HG03139 (cell line): Measurements from ENCODE around the gene ALDH5A1.

Experiments used
- ATAC-seq: cut with Tn5 transposase; IDR thresholded peaks from one replicate; pipeline ENCODE4 v1.9.1; 2021; ENCODE audit not compliant: unreplicated experiment

The ALDH5A1 gene

DNA sequence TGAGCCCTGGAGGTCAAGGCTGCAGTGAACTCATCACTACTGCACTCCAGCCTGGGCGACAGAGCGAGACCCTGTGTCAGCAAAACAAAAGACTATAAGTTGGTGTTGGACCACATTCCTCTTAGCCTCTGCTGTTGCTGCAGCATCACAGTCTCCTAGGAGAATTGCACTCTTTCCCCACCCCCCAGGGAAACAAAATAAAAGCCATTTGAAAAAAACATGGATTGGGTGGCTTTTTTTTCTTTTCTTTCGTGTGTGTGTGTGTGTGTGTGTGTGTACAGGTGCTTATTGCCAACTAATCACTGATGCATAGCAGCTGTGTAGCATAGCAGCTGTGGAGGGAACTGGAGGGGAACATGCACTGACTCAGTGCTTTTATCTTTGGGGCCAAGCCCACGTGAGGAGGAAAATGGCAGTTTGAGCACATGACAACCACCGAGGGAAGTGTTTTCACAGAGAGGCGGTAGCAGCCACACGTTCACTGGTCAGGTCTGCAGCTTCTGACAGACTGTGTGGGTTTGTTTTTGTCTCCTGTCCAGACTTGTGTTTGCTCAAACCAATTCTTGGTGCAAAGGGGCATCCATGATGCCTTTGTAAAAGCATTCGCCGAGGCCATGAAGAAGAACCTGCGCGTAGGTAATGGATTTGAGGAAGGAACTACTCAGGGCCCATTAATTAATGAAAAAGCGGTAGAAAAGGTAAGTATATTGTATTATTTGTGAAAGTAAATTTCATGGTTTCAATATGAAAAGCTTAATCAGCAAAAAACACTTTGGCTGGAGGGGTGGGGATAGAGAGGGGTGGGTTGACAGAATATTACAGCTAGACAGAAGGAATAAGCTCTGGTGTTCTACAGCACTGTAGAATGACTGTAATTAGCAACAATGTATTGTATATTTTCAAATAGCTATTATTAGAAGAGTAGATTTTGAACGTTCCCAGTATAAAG, 27.7 kb downstream of the ALDH5A1 start:
- peak; percentile 47 for ATAC-seq

DNA sequence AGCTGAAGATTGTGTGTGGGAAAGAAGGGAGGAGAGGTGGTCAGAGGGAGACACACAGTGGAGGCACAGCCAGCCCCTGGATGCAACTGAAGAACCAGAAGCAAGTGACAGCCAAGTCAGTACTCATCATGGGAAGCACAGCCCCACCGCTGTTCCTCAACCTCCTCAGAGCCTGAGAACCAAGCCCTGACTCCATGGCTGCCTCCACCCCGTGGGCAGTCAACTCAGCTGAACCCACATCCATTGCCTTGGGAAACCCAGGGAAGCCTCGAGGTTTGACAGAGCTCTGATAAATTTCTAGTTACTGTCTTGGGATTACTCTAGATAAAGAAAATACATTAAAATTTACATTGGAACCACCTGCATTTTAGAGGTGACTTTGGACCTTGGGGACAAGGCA, 29.6 kb downstream of the ALDH5A1 start:
- no peak for ATAC-seq

DNA sequence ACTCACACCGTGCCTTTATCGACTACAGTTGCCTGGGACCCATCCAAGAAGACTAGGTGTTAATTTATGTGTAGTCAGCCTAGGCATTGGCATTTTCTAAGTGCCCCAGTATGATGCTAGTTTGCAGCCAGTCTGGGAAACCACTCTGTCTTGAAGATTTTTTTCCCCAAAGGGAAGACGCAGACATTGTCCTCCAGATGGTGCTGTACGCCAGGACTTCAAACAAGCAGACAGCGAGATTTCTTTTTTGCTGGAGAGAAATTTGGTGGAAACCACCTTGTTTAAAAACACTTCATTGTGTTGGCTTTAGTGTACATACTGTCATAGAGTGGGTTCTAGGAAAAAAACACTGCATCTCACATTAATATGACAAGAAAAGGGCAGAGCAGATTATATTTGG, 30.0 kb downstream of the ALDH5A1 start:
- no peak for ATAC-seq

DNA sequence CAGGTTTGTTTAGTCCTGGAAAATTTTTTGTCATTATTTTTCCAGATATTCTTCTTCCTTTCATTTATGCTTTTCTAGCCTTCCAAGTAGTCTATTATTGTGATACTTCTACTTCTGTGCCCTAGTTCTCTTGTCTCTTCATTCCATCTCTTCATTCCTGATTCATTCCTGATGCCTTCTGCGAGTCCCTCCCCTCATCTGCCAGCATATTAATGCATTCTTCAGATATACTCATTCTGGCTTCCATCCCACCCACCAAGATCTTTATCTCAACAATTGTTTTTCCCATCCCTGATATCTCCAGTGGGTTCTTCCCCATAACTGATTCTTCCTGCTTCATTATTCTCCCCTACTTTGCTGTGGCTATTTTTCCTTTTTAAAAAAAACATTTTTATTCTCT, 35.2 kb downstream of the ALDH5A1 start:
- no peak for ATAC-seq

DNA sequence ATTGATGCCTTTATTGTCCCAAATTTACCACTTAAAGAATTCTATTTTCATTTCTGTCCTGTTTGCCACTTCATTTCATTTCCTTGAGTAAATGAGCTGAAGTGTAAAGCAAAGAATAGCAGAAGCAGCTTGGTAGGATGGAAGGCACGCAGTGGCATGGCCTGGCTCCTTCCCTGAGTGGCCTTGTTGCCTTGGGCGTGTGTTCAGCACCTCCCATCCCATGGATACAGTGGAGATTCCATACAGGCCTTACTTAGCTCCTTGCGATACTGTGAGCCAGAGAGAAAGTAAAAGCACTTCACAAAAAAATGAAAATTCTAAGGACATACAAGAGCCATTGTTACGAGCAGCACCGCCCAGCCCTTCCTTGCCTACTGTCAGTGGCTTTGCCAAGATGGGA, 39.6 kb downstream of the ALDH5A1 start:
- no peak for ATAC-seq

DNA sequence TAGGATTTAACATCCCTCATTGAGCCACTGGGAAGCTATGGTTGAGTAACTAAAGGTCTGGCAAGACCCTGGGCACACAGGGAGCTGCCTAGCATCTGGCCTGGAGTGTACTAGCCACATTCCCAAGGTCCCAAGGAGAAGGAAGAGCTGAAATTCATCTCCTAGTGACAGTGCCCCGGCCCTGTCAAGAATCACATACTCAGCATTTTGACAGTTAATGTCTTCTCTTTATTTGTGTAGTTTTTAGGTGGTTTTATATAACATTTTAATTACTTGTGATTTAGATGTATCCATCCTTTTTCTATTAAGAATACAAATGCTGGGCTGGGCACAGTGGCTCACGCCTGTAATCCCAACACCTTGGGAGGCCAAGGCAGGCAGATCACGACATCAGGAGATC, 40.4 kb downstream of the ALDH5A1 start:
- no peak for ATAC-seq

DNA sequence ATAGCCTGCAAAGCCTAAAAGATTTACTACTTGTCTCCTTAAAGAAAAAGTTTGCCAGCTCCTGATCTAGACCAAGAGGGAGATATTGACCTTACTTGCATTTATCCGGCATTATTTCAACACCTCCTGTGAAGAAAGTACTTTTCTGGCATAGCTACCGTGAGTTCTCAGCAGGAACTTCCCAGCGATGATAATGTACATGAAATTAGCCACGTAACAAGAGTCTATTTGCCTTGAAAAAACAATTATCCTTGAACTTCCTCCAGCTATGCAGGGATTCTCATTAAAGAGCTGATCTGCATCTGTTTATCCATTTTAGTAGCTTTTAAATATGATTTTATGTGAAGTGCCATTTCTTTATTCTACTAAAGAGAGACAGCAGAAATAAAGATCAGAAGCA, 41.7 kb downstream of the ALDH5A1 start:
- no peak for ATAC-seq

DNA sequence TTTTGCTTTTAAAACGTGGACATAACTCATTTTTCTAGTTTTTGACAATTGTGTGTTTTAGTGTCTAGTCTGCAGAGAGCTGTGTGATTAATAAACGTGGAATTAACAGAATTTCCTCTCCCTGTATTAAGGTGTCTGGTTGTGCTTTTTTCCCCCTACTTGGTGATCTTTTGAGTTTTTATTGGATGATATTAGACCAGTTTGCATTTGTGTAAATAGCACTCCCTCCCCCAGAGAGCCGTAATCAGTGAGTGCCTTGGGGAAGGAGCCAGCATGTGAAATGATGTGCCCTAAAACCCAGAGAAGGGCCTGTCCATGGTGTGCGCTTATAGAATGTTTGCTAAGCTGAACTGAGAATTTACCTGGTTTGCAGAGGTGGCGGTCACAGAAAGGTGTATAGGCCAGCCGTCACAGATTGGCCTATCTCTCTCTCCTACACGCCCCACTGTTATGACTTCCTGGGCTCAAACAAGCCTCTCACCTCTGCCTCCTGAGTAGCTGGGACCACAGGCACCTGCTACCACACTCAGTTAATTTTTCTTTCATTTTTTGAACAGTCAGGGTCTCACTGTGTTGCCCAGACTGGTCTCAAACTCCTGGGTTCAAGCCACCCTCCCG, 42.4 kb downstream of the ALDH5A1 start:
- no peak for ATAC-seq

DNA sequence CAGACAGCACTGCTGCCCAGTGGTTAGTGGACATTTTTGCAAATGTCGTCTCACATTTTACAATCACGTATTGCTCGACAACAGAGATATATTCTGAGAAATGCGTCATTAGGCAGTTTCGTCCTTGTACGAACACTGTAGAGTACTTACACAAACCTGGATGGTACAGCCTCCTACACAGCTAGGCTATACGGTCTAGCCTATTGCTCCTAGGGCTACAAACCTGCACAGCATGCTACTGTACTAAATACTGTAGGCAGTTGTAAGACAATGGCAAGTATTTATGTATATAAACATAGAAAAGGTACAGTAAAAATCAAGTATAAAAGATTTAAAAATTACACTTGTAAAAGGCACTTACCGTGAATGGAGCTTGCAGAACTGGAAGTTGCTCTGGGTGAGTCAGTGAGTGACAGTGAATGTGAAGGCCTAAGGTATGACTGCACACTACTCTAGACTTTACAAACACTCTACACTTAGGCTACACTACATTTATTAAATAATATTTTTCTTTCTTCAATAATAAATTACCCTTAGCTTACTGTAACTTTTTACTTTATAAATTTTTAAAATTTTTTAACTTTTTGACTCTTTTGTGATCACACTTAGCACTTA, 43.1 kb downstream of the ALDH5A1 start:
- no peak for ATAC-seq

DNA sequence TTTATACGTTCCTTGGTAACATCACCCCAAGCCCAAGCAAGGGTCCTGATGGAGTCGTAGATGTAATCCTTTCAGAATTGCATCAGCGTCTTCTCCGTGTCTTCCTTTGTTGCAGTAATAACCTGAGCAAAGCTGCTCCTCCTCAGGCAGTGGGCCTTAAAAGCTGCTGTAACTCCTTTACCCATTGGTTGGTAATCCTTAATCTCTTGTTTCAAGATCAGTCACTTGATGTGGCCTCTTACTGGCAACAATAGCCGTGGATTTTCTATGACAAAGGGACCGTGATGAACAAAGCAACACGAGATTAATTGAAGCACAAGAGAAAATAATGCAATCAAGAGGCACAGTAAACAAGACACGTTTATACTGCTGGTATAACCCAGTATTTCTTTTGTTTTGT, 44.6 kb downstream of the ALDH5A1 start:
- ATAC-seq, result no peak

DNA sequence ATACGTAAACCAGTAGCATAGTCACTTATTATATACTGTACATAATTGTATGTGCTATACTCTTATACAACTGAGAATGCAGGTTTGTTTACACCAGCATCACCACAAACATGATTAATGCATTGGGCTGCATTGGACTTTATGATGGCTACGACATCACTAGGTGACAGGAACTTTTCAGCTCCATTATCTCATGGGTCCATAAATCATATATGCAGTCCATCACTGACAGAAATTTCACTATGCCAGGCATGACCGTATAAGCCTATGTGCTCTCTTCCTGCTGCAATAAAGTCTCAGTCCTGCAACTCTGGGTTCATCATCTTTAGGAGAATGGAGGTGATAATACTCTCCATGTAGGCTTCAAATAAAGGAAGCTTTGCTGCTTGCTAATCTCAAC, 45.4 kb downstream of the ALDH5A1 start:
- no peak for ATAC-seq

DNA sequence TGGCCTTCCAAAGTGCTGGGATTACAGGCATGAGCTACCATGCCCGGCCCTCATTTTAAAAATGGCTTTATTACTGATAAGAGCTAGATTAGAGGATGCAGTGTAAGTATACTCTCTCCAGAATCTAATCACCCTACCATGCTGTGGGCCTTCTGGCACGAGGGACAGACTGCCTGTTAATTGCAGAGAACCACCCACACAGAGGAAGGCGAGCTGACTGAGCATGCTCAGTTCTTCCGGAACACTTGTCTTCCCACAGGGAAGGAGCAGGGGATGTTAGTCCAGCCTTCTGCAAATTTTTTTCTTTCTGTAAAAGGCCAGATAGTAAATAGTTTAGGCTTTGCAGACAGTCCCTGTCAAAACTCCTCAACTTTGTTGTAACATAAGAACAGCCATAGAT, 48.9 kb downstream of the ALDH5A1 start:
- ATAC-seq, result no peak

DNA sequence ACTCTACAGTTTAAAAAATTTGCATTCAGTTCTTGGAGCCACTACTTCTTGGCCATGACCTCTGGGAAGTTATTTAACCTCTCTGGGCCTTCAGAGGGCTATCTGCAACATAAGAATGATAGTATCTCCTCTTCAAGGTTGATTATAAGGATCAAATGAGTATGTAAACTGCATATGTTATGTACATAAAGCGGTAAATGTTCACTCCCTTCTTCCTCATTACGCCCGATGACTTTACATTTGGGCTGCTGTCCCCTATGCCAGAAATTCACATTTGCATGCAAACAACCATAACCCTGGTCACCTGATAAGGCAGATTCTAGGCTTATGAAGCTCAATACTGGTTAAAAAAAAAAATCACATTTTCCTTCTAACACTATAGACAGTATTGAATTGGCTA, 50.4 kb downstream of the ALDH5A1 start:
- no peak for ATAC-seq

DNA sequence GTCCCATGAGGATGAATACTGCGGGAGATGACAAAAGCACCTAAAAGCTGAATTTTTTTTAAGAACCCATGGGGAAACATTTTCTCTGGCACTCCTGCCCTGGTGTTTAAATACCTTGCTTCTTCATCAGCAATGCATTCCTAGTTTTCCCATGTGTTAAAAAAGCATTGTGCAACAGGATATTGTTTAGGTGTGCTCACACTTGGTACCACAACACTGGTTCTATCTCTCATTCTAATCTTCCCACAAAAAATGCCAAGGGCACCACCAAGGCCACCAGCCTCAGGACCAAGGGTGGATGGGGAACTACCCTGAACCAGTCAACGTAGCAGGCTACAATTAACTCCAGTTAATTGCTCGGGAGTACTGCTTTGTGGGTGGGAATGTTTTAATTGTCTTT, 50.9 kb downstream of the ALDH5A1 start:
- no peak for ATAC-seq

DNA sequence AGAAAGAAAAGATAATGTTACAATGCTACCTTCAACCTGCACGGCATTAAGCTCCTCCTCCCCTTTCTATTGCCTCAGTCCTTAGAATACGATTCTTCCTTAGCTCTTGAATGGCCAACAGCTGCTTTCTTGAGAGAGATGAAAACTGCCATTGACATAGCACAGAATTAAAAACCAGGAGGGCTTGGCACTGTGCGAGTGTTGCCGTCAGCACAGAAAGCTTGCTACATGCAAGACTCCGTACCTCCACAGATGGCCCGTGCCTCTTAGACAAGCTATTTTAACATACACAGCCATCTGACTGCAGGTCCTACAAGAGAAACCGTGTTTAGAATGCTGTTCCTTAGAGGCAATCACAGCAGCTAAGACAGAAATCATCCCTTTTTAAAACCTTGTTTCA, 51.7 kb downstream of the ALDH5A1 start:
- no peak for ATAC-seq

DNA sequence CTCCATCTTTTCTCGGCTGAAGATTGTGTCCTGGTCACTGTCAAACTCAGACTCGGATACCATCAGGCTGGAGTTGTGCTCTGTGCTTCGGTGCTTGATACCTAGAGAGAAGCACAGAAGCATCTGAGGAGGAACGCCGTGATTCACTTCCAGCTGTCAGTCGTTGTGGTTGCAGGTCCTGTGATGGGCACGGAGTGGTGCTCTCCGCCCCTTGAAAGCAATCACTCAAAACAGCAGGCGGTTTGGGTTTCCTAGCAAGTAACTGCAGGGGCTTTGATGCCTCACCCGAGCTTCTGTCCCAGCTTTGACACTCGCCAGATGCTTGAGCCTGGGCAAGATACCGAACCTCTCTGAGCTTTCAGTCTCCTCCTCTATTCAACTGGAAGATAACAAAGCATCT, 52.5 kb downstream of the ALDH5A1 start:
- no peak for ATAC-seq

DNA sequence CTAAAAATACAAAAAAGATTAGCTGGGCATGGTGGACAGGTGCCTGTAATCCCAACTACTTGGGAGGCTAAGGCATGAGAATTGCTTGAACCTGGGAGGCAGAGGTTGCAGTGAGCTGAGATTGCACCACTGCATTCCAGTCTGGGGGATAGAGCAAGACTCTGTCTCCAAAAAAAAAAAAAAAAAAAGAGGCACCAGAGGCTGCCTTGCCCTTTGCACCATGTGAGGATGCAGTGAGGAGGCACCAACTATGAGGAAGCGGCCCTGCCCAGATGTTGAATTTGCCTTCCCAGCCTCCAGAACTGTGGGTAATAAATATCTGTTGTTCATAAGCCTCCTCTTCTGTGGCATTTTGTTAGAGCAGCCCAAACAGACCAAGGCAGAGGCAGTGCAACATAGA, 54.4 kb downstream of the ALDH5A1 start:
- no peak for ATAC-seq

DNA sequence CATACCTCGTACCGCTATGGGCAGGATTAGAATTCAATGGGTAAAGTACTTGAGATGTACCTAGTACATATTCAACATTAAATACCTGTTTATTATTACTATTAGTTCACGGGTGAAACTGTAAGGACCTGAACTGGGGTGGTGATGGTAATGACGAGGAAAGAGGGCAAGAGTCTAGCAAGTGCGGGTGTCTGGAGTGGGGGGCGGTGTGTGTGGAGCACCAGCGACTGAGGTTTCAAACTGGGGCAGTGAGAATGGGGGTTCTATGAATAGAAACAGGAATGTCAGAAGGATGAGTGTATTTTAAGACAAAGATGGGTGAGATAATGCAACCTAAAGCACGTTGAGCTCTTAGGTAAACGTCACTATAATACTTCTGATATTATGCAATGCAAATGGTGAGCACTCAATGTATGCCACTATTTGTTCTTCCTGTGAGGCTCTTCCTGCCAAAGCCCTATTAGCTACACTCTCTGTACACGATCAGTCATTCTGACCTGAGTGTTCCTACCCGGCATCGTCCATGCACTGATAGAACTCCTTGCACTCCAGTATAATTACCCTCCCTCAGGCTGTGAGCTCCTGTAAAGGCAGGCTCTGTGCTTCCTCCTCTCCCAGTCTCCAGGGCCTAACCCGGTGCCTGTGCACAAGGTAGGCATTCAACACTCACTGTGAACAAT, 55.0 kb downstream of the ALDH5A1 start:
- ATAC-seq, result no peak

DNA sequence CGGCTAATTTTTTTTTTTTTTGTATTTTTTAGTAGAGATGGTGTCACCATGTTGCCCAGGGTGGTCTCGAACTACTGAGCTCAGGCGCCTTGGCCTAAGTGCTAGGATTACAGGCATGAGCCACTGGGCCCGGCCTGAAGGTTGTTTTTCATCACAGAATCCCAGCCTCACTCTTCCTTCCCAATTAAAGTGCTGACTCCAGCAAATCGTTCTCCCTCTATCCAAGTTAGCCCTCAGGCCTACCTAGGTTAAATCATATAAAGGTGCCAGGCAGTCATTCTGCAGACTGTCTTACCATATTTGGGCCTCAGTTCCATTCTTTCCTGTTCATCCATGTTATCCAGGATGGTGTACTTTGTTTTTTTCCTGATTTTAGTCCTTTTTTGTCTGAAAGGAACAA, 56.4 kb downstream of the ALDH5A1 start:
- no peak for ATAC-seq

DNA sequence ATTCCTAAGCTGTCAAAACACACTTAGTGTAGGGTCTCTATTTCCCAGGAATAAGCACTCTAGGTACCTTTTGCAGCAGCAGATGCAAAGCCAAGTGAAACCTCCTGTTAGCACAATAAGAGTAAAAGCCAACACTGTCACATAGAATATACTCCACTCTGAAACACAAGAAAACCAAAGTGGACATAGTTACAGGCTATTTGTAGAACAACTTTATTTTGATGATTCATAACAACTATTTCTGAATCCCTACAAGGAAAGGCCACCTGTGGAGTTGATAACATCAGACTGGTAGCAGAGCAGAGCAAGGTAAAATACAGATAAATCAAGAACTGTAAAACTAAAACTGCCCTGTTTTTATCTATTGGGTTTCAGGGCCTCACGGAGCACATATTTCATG, 59.7 kb downstream of the ALDH5A1 start:
- ATAC-seq, result no peak

DNA sequence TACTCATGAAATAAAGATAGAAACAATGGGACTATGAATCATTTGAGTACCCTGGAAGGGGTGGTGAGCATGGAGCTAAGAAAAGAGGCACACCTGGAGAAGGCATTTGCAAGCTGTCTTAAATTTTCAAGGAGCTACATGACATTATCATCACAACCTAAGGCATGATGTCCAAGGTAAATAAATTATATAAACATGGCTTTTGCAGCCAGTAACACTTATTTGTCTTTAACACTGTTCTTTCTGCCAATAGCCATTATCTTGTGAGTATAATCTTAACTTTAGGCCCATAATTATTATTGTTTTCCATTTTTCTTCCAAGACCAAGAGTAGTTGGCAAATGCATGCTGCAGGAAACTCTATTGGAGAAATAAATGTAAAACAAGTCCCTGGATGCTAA, 63.7 kb downstream of the ALDH5A1 start:
- no peak for ATAC-seq

DNA sequence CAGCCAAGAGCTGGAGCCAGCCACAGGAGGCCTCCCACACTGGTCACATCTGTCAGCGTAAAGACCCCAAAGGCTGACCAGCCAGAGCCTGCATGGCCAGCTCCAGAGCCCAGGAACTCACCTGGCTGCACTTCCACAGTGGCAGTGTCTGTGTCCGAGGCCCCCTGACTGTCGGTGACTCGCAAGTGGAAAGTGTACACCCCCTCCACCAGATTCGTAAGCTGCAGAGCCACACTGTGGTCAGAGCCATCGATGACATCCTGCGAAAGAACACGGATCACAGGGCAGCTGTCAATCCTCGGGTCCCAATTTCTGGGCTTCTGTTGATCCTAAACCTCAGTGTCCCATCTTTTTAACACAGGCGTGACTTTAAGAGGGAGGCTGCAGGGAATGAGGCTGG, 69.3 kb downstream of the ALDH5A1 start:
- no peak for ATAC-seq
